Activated CD4-positive, alpha-beta memory T cell treated with anti-CD3 and anti-CD28 coated beads for 36 hours (primary cell): ENCODE data around the gene CDC14B. TPM values are rescaled to one million over a fixed set of nuclear protein-coding genes. Genes with fewer than 3 reads are reported as not detected.
A peak's percentile ranks its signal among the peaks of the same experiment; 100 is the strongest.

ENCODE experiments used
- CTCF ChIA-PET: fragments of 350-600 bp; sonication (Branson Sonifier 250); formaldehyde crosslinking; loops from one replicate; lab custom pipeline; 2021; ENCODE audit warnings: antibody characterized with exemption, inconsistent platforms; lab: Charles Lee
- POLR2A ChIA-PET: fragments of 350-600 bp; sonication (Branson Sonifier 250); formaldehyde crosslinking; loops from one replicate; lab custom pipeline; 2021; ENCODE audit warnings: antibody characterized with exemption; lab: Charles Lee
- DNase-seq: peaks from one replicate; pipeline ENCODE4 v3.0.0-alpha.2; 2020
- H3K27ac Mint-ChIP-seq: one replicate; pipeline ENCODE4 v1.8.0; 2021; ENCODE audit warnings: mixed read lengths
- H3K27me3 Mint-ChIP-seq: one replicate; pipeline ENCODE4 v1.8.0; 2021; ENCODE audit warnings: mixed read lengths
- H3K36me3 Mint-ChIP-seq: one replicate; pipeline ENCODE4 v1.8.0; 2021; ENCODE audit warnings: mixed read lengths
- H3K4me1 Mint-ChIP-seq: one replicate; pipeline ENCODE4 v1.8.0; 2021; ENCODE audit warnings: low read depth, mixed read lengths
- H3K4me3 Mint-ChIP-seq: one replicate; pipeline ENCODE4 v1.8.0; 2021; ENCODE audit warnings: mild to moderate bottlenecking, mixed read lengths
- H3K9me3 Mint-ChIP-seq: one replicate; pipeline ENCODE4 v1.8.0; 2021; ENCODE audit warnings: mixed read lengths
- intact Hi-C: fragments of 100-400 bp; cut with micrococcal nuclease; formaldehyde crosslinking; loops from one replicate; pipeline ENCODE4 v1.15.1; 2023
- total RNA-seq, 2 experiments: library from RNA; stranded (reverse); gene quantifications; one replicate each; pipeline ENCODE4 v1.2.3, GENCODE V29; 2021

CDC14B gene
- total RNA-seq, 2 experiments from 2014 or later: 2.3 to 2.8 TPM

DNA sequence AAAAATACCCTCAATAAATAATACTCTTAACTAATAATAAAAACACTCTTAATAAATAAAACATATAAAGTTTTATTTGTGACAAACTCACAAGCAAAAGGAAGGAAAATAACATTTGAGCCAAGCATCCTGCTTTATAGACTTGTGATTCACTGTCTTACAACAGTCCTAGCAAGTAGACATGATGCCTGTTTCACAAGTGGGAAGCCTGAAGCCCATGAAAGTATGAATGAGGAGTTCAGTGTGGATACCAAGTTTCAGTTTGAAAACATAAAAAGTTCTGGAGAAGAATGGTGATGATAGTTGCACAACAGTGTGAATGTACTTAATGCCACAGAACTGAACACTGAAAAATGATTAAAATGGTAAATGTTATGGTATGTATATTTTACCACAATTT is 158.8 kb downstream of the CDC14B start:
- POLR2A ChIA-PET: no interaction called here

GRCh38 chr9:96460470-96460869 is 159.2 kb downstream of the CDC14B start:
- Mint-ChIP-seq H3K4me1 (peaks cover 7% of the 10 kb centered on the region), H3K27ac (no peak overlapping the region), H3K36me3 (peaks cover 20% of the 10 kb centered on the region), H3K4me3 (no peak overlapping the region), H3K9me3 (no peaks in the 10 kb centered on the region), H3K27me3 (no peaks in the 10 kb centered on the region)
- intact Hi-C loops: no loop called here
- ChIA-PET CTCF (interaction anchor here (0.5 kb wide), 1 partner anchor 162 kb away, joined by 3 read pairs; no protein-coding TSS in a partner anchor), POLR2A (no interaction called here)
- no peak for DNase-seq

More for the DNA sequence above, 158.8 kb downstream of the CDC14B start:
- Mint-ChIP-seq H3K4me1 (peaks cover 7% of the 10 kb centered on the region), H3K27me3 (no peaks in the 10 kb centered on the region), H3K4me3 (no peak overlapping the region), H3K36me3 (peaks cover 24% of the 10 kb centered on the region), H3K27ac (no peak overlapping the region), H3K9me3 (no peaks in the 10 kb centered on the region)
- intact Hi-C loops: no loop called here
- CTCF ChIA-PET: interaction anchor here (0.5 kb wide), 1 partner anchor 161 kb away, joined by 3 read pairs; no protein-coding TSS in a partner anchor
- no peak for DNase-seq

- Mint-ChIP-seq H3K27ac (no peak overlapping the region), H3K9me3 (no peaks in the 10 kb centered on the region), H3K36me3 (peaks cover 16% of the 10 kb centered on the region), H3K27me3 (no peaks in the 10 kb centered on the region), H3K4me3 (no peak overlapping the region), H3K4me1 (peaks cover 7% of the 10 kb centered on the region)
- intact Hi-C loops: no loop called here
- ChIA-PET CTCF (no interaction called here), POLR2A (no interaction called here)
- DNase-seq: no peak
Measured at GRCh38 chr9:96459268-96460007, 160.2 kb downstream of the CDC14B start.

DNA sequence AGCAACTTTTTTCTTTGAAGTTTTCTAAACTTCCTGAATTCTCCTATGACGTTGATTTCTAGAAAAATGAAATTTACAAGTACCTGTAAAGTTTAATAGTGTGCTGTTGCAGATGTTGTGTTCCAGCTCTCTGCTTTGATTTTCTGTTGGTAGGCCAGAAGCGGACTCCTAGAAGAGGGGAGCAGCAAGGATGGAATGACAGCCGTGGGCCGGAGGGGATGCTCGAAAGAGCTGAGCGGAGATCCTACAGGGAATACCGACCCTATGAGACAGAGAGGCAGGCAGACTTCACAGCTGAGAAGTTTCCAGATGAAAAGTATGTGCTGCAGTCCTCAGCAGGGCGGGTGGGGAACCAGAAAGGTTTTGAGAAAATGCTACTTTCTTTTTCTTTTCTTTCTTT is 161.4 kb downstream of the CDC14B start:
- POLR2A ChIA-PET: no interaction called here
- CTCF ChIA-PET: no interaction called here
- Mint-ChIP-seq H3K9me3 (no peaks in the 10 kb centered on the region), H3K4me3 (no peak overlapping the region), H3K27ac (no peak overlapping the region), H3K36me3 (peaks cover 18% of the 10 kb centered on the region), H3K4me1 (peaks cover 14% of the 10 kb centered on the region), H3K27me3 (no peaks in the 10 kb centered on the region)
- DNase-seq: no peak
- intact Hi-C loops: no loop called here

GRCh38 chr9:96457266-96457665 is 162.4 kb downstream of the CDC14B start:
- H3K36me3 Mint-ChIP-seq: peaks cover 18% of the 10 kb centered on the region
- no peak for DNase-seq

DNA sequence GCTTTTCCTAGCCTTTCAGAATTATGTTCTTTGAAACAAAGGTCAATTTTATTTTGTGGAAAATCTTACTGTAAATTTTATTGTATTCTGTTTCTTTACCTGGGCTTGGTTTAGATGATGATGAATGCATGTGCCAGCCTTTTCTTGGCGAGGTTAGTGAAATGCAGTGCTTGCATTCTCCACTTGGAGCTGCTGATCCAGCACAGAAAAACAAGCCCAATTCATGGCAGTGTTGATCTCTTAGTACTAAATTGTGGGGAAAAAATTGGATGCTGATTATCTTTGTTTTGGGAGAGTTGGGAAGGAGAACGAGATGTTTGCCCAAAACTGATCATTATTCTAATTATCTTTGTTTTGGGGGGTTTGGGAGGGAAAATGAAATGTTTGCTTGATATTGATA is 166.0 kb downstream of the CDC14B start:
- no peak overlapping the region for H3K27ac Mint-ChIP-seq
- H3K9me3 Mint-ChIP-seq: no peaks in the 10 kb centered on the region
- intact Hi-C loops: loop anchor here (1.0 kb wide), 1 partner anchor 112 kb away; no protein-coding TSS in a partner anchor
- peaks cover 7% of the 10 kb centered on the region for H3K36me3 Mint-ChIP-seq
- peaks cover 26% of the 10 kb centered on the region for H3K4me1 Mint-ChIP-seq
- POLR2A ChIA-PET: no interaction called here
- H3K4me3 Mint-ChIP-seq: no peak overlapping the region
- DNase-seq: peak; percentile 19
- H3K27me3 Mint-ChIP-seq: peaks cover 5% of the 10 kb centered on the region
- CTCF ChIA-PET: interaction anchor here (1.2 to 7.5 kb wide), 3 partner anchors 12 to 213 kb away, joined by 4 to 30 read pairs (median 10); no protein-coding TSS in a partner anchor

More at GRCh38 chr9:96457266-96457665, 162.4 kb downstream of the CDC14B start:
- Mint-ChIP-seq H3K27ac (no peak overlapping the region), H3K9me3 (no peaks in the 10 kb centered on the region), H3K4me1 (peaks cover 18% of the 10 kb centered on the region), H3K4me3 (no peak overlapping the region), H3K27me3 (no peaks in the 10 kb centered on the region)
- POLR2A ChIA-PET: no interaction called here
- CTCF ChIA-PET: no interaction called here
- intact Hi-C loops: no loop called here

- Mint-ChIP-seq H3K4me1 (peaks cover 33% of the 10 kb centered on the region), H3K9me3 (no peaks in the 10 kb centered on the region), H3K36me3 (peaks cover 4% of the 10 kb centered on the region), H3K27me3 (peaks cover 8% of the 10 kb centered on the region), H3K27ac (peak overlapping the region; percentile 75), H3K4me3 (peak overlapping the region; percentile 89)
- POLR2A ChIA-PET: interaction anchor here (1.1 to 2.4 kb wide), 3 partner anchors 11 to 116 kb away, joined by 5 to 11 read pairs (median 9); no protein-coding TSS in a partner anchor
- DNase-seq: peak; percentile 55
- intact Hi-C loops: loop anchor here (1.0 to 2.0 kb wide), 2 partner anchors 33 to 34 kb away; partner anchors contain the start of gene ZNF367
- CTCF ChIA-PET: interaction anchor here (0.7 to 7.5 kb wide), 6 partner anchors 9 to 216 kb away, joined by 3 to 30 read pairs (median 4); no protein-coding TSS in a partner anchor
Measured at GRCh38 chr9:96450613-96451528, 168.8 kb downstream of the CDC14B start.

Other genes with a start within 250 kb of the CDC14B start
- 1 to 10 TPM; 8.1 to 8.5 TPM for gene SLC35D2, start 236.1 kb downstream of the CDC14B start, total RNA-seq
- gene ZNF367, start 201.5 kb downstream of the CDC14B start, total RNA-seq: 10 to 100 TPM; 29.0 to 30.1 TPM
- 10 to 100 TPM; 17.4 to 19.0 TPM for gene HABP4, start 169.7 kb downstream of the CDC14B start, total RNA-seq
- 10 to 100 TPM in 1 of 2 experiments, 1 to 10 TPM in 1; 10.0 to 11.4 TPM for gene PRXL2C, start 35.5 kb upstream of the CDC14B start, total RNA-seq
- 1 to 10 TPM; 8.5 to 9.1 TPM for gene ZNF510, start 158.2 kb upstream of the CDC14B start, total RNA-seq
- gene ZNF782, start 234.7 kb upstream of the CDC14B start, total RNA-seq: 1 to 10 TPM; 2.8 to 3.2 TPM